HG03103 (cell line): ENCODE results near the gene CDH26.

Source experiments
- ATAC-seq: cut with Tn5 transposase; IDR thresholded peaks from one replicate; pipeline ENCODE4 v1.9.1; 2021; ENCODE audit warnings: low read depth; ENCODE audit not compliant: unreplicated experiment

CDH26 gene

DNA sequence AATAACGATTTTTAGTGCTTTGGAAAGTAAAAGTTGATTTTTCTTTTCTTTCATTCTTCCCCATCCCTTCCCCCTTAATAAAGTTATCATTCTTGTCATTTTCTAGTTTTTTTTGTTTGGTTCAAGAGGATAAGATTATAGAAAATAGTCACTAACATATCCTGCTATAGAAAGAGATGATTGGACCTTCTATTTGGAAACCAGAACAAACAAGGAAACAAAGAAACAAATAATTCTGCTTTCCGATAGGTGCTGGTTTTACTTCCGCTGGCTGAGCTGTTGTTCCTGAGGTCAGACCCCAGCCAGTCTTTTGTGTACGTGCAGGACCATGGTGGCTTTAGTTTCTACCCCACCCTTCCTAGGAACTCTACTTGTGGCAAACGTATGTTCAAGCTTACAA lies at the start of gene CDH26:
CDH26 (plus strand) TSS at position 301 of the 400 bp plus-strand sequence. CDS start 304 bp downstream, outside the sequence.
- no peak for ATAC-seq

DNA sequence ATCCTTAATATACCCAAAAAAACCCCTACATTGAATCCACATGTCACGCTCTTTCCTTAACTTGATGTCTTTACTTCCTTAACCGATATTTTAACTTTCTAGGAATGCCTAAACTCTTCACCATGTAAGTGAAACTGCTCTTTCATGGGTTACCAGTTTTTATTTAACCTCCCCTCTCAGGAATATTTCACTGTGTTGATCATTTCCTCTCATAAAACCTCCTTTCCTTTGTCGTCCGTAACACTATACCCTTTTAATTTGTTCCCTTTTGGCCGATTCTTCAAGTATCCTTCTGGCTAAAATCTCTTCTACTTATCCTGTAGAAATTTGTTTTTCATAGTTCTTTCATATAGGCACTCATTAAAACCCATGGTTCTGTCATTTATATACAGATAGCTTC lies 49.4 kb upstream of the CDH26 start:
- no peak for ATAC-seq

DNA sequence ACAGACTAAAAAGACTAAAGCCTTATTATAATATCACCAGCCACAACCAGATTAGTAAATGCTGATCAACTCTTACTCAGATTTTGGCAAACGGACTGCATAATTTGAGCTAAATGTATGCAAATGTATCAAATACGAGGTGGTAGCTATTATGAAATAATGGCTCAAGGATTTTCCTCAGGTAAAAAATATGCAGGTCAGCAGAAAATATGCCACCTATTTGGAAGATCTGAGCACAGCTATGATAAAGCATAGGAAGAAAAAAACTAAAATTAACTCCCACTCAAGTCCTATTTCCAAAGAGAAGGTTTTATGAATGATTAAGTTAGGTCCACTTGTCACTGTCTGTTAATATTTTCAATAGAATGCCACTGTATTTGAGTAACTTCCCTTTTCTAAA lies 47.2 kb upstream of the CDH26 start:
- no peak for ATAC-seq

DNA sequence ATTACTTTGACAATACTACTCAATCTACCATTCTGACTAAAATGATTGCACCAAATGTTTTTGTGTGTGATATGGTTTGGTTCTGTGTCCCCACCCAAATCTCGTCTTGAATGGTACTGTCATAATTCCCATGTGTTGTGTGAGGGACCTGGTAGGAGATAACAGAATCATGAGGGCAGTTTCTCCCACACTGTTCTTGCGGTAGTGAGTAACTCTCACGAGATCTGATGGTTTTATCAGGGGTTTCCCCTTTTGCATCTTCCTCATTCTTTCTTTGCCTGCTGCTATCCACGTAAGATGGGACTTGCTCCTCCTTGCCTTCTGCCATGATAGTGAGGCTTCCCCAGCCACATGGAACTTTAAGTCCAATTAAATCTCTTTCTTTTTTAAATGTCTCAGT lies 45.6 kb upstream of the CDH26 start:
- ATAC-seq: no peak

DNA sequence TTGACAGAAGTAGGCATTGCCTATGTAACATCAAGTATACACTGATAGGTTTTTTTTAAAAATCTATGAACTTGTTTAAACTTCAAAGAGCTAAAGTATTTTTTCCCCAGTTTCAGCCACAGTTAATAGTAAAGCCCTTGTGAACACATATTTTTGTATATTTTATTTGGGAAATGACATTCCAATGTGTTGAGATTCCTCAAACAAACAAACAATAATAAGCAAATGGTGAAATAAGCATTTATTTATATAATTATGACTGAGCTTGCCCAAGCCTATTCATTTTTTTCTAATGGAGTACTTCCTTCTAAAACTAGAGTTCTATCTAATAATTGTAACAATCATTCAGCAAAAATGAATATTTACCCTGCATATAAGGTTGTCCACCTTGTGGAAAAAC lies 37.3 kb upstream of the CDH26 start:
- no peak for ATAC-seq

DNA sequence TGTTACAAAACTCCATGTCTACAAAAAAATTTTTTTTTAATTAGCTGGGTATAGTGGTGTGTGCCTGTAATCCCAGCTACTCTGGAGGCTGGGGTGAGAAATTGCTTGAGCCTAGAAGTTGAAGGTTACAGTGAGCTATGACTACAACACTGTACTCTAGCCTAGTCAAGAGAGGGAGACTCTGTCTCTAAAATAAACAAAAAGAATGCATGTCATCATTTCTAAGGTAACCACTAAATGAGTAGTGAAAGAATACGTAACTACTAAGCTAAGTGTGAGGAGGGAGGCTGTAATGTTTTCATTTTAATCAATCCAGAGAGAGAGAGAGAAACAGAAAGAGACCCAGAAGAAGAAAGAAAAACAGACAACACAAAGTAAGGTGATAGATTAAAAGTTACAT lies 34.7 kb upstream of the CDH26 start:
- ATAC-seq: no peak

DNA sequence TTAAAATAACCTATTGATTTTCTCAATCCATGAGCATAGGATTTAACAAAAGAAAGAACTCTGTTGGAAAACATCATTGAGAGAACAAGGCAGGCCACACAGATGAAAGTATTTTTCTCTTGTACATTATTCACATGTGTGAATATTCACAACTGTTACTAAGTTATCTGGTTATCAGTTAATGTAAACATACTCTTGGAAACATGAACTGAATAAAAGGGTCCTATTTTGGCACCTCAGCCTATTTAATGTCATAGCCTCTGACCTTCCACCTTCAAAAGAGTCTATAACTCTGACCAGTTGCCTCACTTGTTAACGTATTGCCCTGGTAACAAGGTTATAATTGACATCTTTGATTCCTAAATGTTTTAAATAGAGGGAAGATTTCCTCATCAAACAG lies 32.9 kb upstream of the CDH26 start:
- no peak for ATAC-seq

DNA sequence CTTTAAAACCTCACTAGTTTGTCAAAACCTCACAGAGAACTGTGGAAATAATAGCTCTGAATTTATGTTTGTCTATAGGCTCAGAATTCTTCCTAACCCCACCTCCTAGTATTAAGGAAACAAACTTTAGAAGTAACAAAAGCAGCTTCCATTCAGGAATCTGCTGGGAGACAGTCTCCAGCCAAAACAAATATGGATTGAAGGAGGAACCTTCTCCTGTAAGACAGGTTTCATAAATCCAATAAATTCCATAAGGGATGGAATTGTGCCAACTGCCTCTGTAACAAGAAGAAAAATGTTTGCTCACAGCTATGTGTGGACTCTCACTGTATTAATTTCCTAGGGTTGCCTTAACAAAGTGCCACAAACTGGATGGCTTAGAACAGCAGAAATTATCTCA lies 32.3 kb upstream of the CDH26 start:
- ATAC-seq: no peak

DNA sequence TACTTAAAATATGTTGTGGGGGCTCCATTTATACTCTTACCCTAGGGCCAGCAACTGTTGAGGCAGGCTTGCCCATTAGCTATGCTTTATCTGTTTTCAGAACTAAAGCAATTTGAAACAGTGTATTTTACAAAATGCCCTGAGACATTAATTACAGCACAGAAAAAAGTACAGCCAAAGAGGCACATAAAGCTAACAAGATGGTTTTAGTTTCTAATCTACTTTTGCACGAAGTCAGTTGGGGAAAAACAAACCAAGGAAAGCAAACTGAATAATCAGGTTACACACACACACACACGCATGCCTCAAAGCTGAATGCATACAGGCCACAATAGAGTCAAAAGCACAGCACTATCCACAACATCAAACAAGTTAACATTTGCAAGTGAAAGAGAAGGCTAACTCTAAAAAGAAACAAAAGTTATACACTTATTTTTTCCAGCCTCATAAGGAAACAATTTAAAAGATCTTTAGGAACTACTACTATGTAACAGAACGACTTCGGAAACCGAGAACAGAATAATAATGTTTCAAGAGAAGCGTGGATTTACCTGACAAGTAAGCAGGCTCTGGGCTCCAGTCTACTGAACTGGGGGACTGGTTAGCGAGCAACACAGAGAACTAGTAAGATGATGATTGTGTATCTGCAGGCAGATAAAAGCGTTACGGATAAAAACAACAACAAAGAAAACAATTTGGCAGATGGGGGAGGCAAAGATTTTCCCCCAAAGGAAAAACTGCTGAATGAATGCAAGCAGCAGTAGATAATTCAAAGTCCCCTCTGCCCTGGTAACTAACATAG lies 26.5 kb upstream of the CDH26 start:
- ATAC-seq: no peak

DNA sequence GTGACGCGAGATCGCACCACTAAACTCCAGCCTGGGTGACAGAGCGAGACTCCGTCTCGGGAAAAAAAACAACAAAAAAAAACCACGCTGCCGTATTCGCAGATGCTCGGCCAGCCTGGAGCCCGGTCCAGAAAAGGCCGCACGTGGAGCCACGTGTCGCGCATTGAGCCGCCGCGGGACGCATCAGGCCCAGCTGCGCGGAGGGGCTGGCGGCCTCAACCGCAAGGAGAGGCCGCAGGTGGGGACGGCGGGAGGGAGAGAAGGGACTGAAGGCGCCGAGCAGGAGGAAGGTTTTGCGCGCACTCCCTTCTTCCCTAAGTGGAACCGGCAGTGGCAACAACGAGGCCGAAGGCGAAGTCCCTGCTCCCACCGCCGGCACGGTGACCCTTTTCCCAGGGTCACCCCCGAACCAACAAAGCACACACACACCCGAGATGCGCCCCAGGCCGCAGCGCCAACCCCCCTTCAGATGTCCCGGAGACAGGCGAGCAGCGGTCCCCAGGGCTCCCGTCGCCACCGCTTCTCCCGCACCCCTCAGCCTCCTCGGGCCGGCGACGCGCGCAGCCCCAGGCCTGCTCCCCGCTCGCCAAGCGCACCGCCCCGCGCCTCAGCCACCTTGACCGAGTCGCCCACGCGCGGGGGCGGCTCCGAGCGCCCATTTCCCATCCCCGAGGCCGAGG lies 25.5 kb upstream of the CDH26 start:
- ATAC-seq: no peak

DNA sequence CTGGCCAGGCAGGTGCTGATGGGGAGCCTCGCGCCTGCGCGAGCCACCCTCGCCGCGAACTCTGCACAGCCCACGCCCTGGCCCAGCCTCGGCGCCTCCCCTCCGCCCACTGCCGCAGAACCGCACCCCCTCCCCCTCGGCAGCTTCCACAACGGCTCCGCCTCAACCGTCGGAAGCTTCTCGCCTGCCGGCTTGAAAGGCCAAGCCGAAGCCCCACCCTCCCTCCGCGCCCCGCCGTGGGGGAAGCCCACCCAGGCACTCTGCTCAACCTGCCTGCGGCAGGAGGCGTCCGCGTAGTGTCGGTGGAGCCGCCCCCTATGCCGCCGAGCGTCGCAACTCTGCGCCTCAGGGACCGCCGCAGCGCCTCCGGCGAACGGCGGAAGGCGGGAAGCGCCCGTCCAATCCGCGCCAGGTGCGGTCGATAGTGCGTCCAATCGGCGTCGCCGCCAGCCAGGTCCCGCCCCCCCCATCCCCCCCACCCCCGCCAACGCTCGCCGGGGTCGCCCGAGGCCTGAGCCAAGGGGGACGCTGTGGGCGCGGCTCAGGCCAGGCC lies 24.9 kb upstream of the CDH26 start, which contains the start of gene SYCP2:
SYCP2 (minus strand) TSS at position 342 of the 553 bp plus-strand sequence. CDS start 11,224 bp downstream, outside the sequence.
- ATAC-seq: no peak

DNA sequence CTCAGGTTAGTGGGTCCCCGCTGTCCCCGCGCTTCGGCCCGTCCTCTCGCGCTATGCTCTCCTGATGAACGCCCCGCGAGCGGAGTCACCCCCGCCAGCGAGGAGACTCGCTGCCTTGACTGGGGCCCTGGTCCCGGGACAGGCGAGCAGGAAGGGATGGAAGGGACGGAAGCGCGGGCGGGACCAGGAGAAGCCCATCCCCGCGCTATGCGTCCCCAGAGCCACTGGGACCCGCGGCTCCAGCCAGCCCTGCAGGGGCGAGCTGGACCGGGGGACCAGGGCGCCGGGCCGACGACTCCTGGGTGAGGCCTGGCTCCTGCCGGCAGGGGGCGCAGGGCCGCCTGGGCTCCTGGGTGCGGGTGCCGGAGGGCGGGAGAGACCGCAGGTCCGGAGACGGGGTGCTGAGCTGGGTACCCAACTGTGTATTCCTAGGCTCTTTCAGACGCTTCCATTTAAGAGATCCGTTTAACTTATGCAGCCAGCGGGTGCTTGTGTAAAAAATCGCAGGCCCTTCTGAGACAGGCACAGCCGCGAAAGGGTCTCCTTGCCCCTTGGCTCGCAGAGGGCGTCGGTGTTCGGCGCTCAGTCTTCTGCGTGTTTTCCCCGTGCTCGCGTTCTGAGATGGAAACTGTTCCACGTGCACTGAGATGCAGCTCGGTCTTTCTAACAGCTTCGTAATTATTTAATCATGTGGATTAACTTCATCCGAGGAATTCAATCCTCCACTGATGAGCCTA lies 24.2 kb upstream of the CDH26 start:
- peak; percentile 82 for ATAC-seq

DNA sequence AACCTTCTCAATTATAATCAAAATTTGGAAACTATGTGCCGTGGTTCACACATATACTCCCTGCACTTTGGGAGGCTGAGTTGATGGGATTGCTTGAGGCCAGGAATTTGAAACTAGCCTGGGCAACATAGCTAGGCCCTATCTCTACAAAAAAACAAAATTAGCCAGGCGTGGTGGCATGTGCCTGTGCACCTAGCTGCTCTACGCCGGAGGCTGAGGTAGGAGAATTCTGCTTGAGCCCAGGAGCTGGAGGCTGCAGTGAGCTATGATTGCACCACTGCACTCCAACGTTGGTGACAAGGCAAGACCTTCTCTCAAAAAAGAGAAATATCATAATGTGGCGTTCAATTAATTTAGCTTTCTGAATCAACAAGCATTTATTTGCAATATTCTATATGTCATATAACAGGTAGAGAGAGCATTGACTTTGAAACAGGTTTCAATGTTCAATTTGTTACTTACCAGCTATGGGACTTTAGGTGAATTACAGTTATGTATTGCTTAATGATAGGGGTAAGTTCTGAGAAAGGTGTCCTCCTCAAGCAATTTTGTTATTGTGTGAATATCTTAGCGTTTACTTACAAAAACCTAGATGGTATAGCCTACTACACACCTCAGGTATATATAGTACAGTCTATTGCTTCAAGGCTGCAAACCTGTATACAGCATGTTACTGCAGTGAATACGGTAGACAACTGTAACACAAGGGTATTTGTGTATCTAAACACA lies 22.6 kb upstream of the CDH26 start:
- no peak for ATAC-seq

DNA sequence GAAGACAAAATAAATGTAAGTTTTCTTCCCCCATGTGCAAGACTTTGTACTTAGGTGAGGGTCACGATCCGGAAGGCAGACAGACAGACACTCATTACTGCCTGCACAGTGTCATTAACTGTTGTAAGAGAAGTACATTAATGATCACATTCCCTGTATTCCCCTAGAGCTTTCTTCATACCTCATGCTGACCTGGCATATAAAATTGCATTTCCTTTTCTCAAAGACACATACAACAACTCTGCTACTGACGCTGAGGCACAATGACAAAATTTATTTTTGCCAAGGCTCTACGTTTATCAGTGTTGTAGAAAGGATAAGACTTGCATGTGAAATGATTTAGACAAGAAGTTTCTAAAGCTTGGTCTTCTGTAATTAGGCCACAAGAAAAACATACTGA lies 21.8 kb upstream of the CDH26 start:
- no peak for ATAC-seq

DNA sequence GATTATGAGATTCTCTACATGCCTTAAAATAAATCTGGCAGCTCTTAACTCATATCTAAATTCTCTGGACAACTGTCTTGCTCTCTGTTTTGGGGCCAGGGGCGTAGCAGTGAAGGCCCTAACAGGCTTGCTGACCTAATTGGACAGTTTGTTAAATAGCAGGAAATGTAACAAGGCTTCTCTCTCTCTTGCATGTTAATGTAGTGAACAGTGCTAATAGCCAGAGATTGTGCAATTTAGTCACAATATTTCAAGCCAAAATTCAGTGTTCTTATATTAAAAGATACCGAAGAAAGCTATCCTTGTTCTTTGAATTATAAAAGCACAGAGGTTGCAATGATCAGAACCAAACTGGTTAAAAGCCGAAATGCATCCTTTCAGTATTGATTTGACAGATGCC lies 21.1 kb upstream of the CDH26 start:
- ATAC-seq: no peak

DNA sequence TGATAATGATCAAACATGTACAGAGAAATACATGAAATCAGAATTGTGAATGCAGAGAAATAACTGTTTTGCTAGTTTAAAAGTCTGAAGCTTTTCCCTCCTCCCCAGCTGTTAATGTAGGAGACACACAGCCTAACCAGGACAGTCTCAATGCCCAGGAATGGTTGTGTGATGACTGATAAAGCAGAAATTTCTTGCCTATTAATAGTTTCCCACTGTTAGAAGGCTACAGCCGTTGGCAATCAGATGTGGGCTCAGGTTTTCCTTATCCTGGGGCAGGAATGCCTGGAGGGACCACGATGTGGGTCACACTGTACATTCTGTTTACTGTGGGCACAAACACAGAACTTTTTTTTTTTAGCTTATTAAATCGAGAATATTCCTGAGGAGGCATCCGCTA lies 20.0 kb upstream of the CDH26 start:
- ATAC-seq: no peak

DNA sequence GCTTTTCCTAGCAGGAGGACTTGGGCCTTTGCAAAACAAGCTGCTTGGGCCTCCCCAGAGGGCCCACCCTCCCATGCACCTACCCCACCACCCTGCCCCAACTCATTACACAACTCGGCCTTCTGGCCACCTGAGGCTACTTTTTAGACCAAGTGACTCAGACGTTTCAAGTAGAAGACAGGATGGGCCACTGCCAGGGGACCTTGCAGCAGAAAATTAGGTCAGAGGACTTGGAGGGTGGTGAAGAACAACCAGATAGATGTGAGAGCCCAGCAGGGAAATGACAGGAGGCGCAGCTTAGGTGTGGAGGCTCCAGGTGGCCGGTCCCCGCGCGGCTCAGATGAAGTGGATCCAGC lies 19.5 kb upstream of the CDH26 start:
- ATAC-seq: no peak

DNA sequence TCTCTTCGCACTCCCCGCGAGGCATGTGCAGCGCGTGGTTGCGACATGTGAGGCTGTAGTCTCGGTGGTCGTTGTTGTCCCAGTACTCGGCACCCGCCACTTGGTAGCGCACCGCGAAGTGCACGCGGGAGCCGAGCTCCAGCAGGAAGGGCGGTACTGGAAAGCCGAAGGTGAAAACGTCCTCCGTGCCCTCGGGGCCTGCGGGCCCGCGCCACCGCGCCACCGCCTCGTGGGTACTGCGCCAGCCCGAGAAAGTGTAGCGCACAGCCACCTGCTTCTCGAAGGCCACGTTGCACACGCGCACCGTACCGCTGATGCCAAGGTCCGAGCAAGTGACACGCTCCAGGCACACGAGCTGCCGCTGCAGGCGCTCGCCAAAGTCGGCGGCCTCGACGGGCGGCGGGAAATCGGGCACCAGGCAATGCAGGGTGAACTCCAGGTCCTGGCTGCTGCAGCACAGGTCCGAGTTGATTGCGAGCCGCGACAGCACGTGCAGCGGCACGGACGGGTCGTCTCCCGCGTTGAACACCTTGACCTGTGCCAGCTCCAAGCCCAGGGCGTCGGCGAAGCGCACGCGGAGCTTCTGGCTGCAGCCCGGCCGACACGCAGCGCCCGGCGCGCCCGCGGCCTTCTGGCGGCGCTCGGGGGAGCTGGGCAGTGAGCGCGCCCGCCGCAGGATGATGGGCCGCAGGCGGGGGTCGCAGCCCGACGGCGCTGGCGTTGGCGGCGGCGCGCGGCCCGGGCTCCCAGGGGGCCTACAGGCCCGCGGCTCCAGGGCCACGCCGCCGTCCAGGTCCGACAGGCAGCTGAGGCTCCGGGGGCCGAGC lies 19.0 kb upstream of the CDH26 start:
- peak; percentile 3 for ATAC-seq

DNA sequence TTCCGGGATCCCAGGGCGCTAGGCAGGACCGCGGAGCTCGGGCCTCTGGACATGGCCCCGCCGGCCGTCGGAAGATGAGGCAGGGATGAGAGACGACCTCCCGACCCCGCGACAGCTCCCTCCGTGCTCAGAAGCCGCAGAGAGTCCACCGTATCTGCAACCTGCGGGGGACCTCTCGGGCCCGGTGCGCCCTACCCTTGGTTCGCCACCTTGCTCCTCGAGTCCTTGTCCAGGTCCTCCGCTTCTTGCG lies 18.4 kb upstream of the CDH26 start:
- peak; percentile 27 for ATAC-seq
